HepG2 (cell line): ENCODE data around the gene ATR. TPM values are rescaled to one million over a fixed set of nuclear protein-coding genes. Genes with fewer than 3 reads are reported as not detected.
A peak's percentile ranks its signal among the peaks of the same experiment; 100 is the strongest.
"Not testable (repeated sequence)": the region's sequence is repeated elsewhere in the genome, so short reads cannot be mapped to it uniquely, and the experiment has no call there.

Source experiments
- ATAC-seq: fragments of 200-7000 bp; cut with Tn5 transposase; 3 replicates; pipeline ENCODE4 v1.9.1; 2020; ENCODE audit warnings: mild to moderate bottlenecking, moderate library complexity
- BruUV-seq: library from RNA; stranded (reverse); fragments of 400-500 nt; replicated peaks from 2 replicates; lab custom pipeline; 2021; lab: Mats Ljungman, UMichigan
- CTCF ChIA-PET: fragments of 300-600 bp; formaldehyde crosslinking; extraction: SDS; loops from one replicate; lab custom pipeline; 2021; ENCODE audit warnings: low total read pairs, inconsistent platforms, low intra/inter-chr PET ratio; lab: Yijun Ruan, JAX
- POLR2A ChIA-PET: fragments of 350-600 bp; sonication (Branson Sonifier 250); formaldehyde crosslinking; loops from one replicate; lab custom pipeline; 2020; ENCODE audit warnings: antibody characterized with exemption, inconsistent platforms; lab: Yijun Ruan, JAX
- DNase-seq: peaks from one replicate; pipeline ENCODE4 v3.0.0-alpha.2; 2015; ENCODE audit warnings: low spot score
- FAIRE-seq: peaks from 3 replicates; lab custom pipeline; 2011; peaks lifted over from hg19 to GRCh38; lab: Jason Lieb, UNC
- H2AFZ ChIP-seq: one replicate; pipeline ENCODE4 v1.6.1; 2011; ENCODE audit warnings: low read length, inconsistent platforms
- H3K27ac ChIP-seq: fragments of 300-600 bp; 3 replicates; pipeline ENCODE4 v1.8.0; 2011; ENCODE audit warnings: mixed run types, mild to moderate bottlenecking, mixed read lengths, low read length, inconsistent platforms; ENCODE audit not compliant: insufficient read depth; ENCODE audit errors: extremely low read length
- H3K27me3 ChIP-seq, 2 experiments: fragments of 200-600 bp in 1 of 2; 2 replicates in 1 of 2; 3 replicates in 1 of 2; pipeline versions ENCODE4 v1.6.0 to v1.8.0; 2011; ENCODE audit warnings: low read length in 2 of 2, mild to moderate bottlenecking in 2 of 2, moderate library complexity in 2 of 2, inconsistent platforms in 1 of 2; ENCODE audit not compliant: insufficient read depth in 2 of 2, control insufficient read depth in 1 of 2
- H3K36me3 ChIP-seq, 2 experiments: fragments of 200-600 bp in 1 of 2; replicated peaks in 1 of 2; 2 replicates in 1 of 2; 3 replicates in 1 of 2; pipeline versions ENCODE4 v1.5.1 to v1.8.0; 2011; ENCODE audit warnings: low read length in 2 of 2, inconsistent platforms in 1 of 2; ENCODE audit not compliant: insufficient read depth in 2 of 2, control insufficient read depth in 1 of 2
- H3K4me1 ChIP-seq: 2 replicates; pipeline ENCODE4 v1.5.1; 2012; ENCODE audit warnings: low read length, inconsistent platforms; ENCODE audit not compliant: insufficient read depth
- H3K4me2 ChIP-seq: 2 replicates; pipeline ENCODE4 v1.6.0; 2011; ENCODE audit warnings: low read depth, low read length, inconsistent platforms
- H3K4me3 ChIP-seq, 3 experiments: fragments of 200-600 bp in 1 of 3; sonication (generic), shearing (Covaris generic) in 1 of 3; replicated peaks in 1 of 3; 2 replicates each; pipeline ENCODE4 v1.5.1; 2011 to 2016; ENCODE audit warnings: low read length in 3 of 3, inconsistent platforms in 2 of 3, low read depth in 2 of 3, mild to moderate bottlenecking in 2 of 3, control low read depth in 1 of 3, mixed read lengths in 1 of 3; ENCODE audit not compliant: insufficient read depth in 1 of 3
- H3K79me2 ChIP-seq: one replicate; pipeline ENCODE4 v1.6.1; 2011; ENCODE audit warnings: low read length, inconsistent platforms; ENCODE audit not compliant: insufficient read depth
- H3K9ac ChIP-seq: 2 replicates; pipeline ENCODE4 v1.6.0; 2011; ENCODE audit warnings: mild to moderate bottlenecking, low read depth, low read length, inconsistent platforms; ENCODE audit not compliant: insufficient read depth
- H3K9me3 ChIP-seq: 2 replicates; pipeline ENCODE4 v1.5.1; 2012; ENCODE audit warnings: mild to moderate bottlenecking, low read length
- H4K20me1 ChIP-seq: 2 replicates; pipeline ENCODE4 v1.6.0; 2011; ENCODE audit warnings: inconsistent platforms, mild to moderate bottlenecking, low read length, moderate library complexity; ENCODE audit not compliant: insufficient read depth
- ATF7 ChIP-seq, 2 experiments: fragments of 450-650 bp in 1 of 2; sonication (generic) in 1 of 2; formaldehyde crosslinking in 1 of 2; IDR thresholded peaks; 2 replicates each; pipeline versions ENCODE4 v1.4.0 to v1.6.1; 2016 to 2020; ENCODE audit warnings: antibody characterized with exemption in 1 of 2, mild to moderate bottlenecking in 1 of 2, missing genetic modification reagents in 1 of 2
- CEBPB ChIP-seq: IDR thresholded peaks from 2 replicates; pipeline ENCODE4 v1.6.1; 2011; ENCODE audit warnings: low read depth, low read length, improper control_type of control experiment, borderline replicate concordance
- CEBPG ChIP-seq: IDR thresholded peaks from 2 replicates; pipeline ENCODE4 v1.6.1; 2016
- FOSL2 ChIP-seq: sonication (generic); formaldehyde crosslinking; IDR thresholded peaks from 2 replicates; pipeline ENCODE4 v1.4.0; 2020; ENCODE audit warnings: missing genetic modification reagents
- FOXK1 ChIP-seq: sonication (generic); formaldehyde crosslinking; IDR thresholded peaks from 2 replicates; pipeline ENCODE4 v1.4.0; 2020; ENCODE audit warnings: low read depth, missing genetic modification reagents, borderline replicate concordance
- KAT7 ChIP-seq: IDR thresholded peaks from 2 replicates; pipeline ENCODE4 v1.6.1; 2018; ENCODE audit warnings: borderline replicate concordance, missing compliant biosample characterization
- NR2F1 ChIP-seq, 2 experiments: fragments of 450-650 bp in 1 of 2; formaldehyde crosslinking in 1 of 2; IDR thresholded peaks; 2 replicates each; pipeline versions ENCODE4 v1.5.0 to v1.6.1; 2016 to 2020; ENCODE audit warnings: mild to moderate bottlenecking in 1 of 2, missing compliant biosample characterization in 1 of 2, missing genetic modification reagents in 1 of 2, moderate library complexity in 1 of 2
- NR2F6 ChIP-seq, 2 experiments: IDR thresholded peaks; 2 replicates each; pipeline ENCODE4 v1.6.1; 2016; ENCODE audit warnings: antibody characterized with exemption in 1 of 2, mild to moderate bottlenecking in 1 of 2
- RARA ChIP-seq: IDR thresholded peaks from 2 replicates; pipeline ENCODE4 v1.6.1; 2016; ENCODE audit warnings: missing genetic modification reagents, missing compliant biosample characterization
- TEAD3 ChIP-seq: optimal IDR thresholded peaks from 2 replicates; pipeline ENCODE3; 2016; ENCODE audit warnings: borderline replicate concordance
- ZNF331 ChIP-seq: sonication (generic); formaldehyde crosslinking; IDR thresholded peaks from 2 replicates; pipeline ENCODE4 v1.4.0; 2020; ENCODE audit warnings: missing genetic modification reagents
- WGBS: methylation state at CpG from one replicate; pipeline ENCODE4 v1.1.6; 2017; ENCODE audit warnings: low lambda C conversion rate; 5-methylcytosine and 5-hydroxymethylcytosine counted together
- in situ Hi-C: cut with HindIII; loops from 2 replicates; pipeline ENCODE4 v1.10.0; 2017; ENCODE audit warnings: low pct_unique_long_range_greater_than_20kb; ENCODE audit not compliant: extremely low pct_ligation_motif_present
- intact Hi-C: fragments of 100-400 bp; cut with micrococcal nuclease; formaldehyde crosslinking; loops from one replicate; pipeline ENCODE4 v1.10.0; 2022; ENCODE audit not compliant: unreplicated experiment
- polyA plus RNA-seq, 8 experiments: library from polyadenylated mRNA; depleted of rRNA in 3 of 8; stranded (reverse) in 7 of 8; unstranded in 1 of 8; fragments of >200 nt; fragmentation: Illumina TruSeq in 4 of 8; extraction: Trizol in 4 of 8; gene quantifications; 2 replicates each; pipeline versions ENCODE4 v1.2.1 to v1.2.3, GENCODE V29; 2011 to 2016; ENCODE audit warnings: low read depth in 4 of 8, missing spikeins in 1 of 8, mixed read lengths in 1 of 8; ENCODE audit not compliant: insufficient read depth in 1 of 8
- total RNA-seq, 5 experiments: library from RNA; depleted of rRNA; stranded (reverse); fragments of >200 nt; fragmentation: Illumina TruSeq; extraction: Trizol; gene quantifications; 2 replicates each; pipeline ENCODE4 v1.2.3, GENCODE V29; 2016; ENCODE audit warnings: low read depth in 1 of 5
- TF ChIP-seq, protein P1 (sequence below): sonication (generic); formaldehyde crosslinking; IDR thresholded peaks from 2 replicates; pipeline ENCODE4 v1.5.0; 2020; ENCODE audit warnings: mild to moderate bottlenecking, missing genetic modification reagents, borderline replicate concordance
- TF ChIP-seq, protein P2 (sequence below): sonication (generic); formaldehyde crosslinking; IDR thresholded peaks from 2 replicates; pipeline ENCODE4 v1.4.0; 2020; ENCODE audit warnings: missing genetic modification reagents, borderline replicate concordance
- TF ChIP-seq, protein P3 (sequence below): sonication (generic); formaldehyde crosslinking; IDR thresholded peaks from 2 replicates; pipeline ENCODE4 v1.4.0; 2020; ENCODE audit warnings: missing genetic modification reagents
- TF ChIP-seq, protein P4 (sequence below): sonication (generic); formaldehyde crosslinking; IDR thresholded peaks from 2 replicates; pipeline ENCODE4 v1.5.1; 2020; ENCODE audit warnings: mild to moderate bottlenecking, moderate library complexity, missing genetic modification reagents

ATR gene
- total and polyA plus RNA-seq, 2 of the 13 experiments (the other 11 are each of a cell fraction or from before 2014, with no cell fraction given): 6.6 to 17.0 TPM

DNA sequence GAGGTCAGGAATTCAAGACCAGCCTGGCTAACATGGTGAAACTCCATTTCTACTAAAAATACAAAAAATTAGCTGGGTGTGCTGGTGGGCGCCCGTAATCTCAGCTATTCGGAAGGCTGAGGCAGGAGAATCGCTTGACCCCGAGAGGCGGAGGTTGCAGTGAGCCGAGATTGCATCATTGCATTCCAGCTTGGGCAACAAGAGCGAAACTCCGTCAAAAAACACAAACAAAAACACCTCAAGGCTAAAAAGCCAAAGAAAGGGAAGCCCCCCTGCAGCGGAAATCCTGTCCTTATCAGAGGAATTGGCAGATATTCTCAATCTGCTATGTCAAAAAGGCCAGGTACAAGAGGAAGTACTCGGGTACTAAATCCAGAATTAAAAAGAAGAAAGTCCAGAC lies 2.5 kb upstream of the ATR start:
- 1% methylated on average over 11 of the region's 11 CpGs for WGBS
- peaks cover 30% of the 10 kb centered on the region for H3K4me1 ChIP-seq
- CTCF ChIA-PET; H3K27me3 ChIP-seq; DNase-seq; POLR2A ChIA-PET; ATAC-seq; H3K9me3 ChIP-seq; H3K27ac ChIP-seq; H3K36me3 ChIP-seq; BruUV-seq; FAIRE-seq; H4K20me1 ChIP-seq; TF ChIP-seq ATF7 (CRISPR knock-in tag; IDR thresholded peaks at IDR 0.05): not testable (repeated sequence)
- peak overlapping the region; percentile 85 for H2AFZ ChIP-seq
- H3K4me3 ChIP-seq: peak overlapping the region; percentile 44 to 59 (median 53)
- H3K79me2 ChIP-seq: peaks cover 22% of the 10 kb centered on the region
- H3K9ac ChIP-seq: peak overlapping the region; percentile 37
- intact Hi-C loops (loop anchor here (10.0 kb wide), 1 partner anchor 244 kb away; no protein-coding TSS in a partner anchor), in situ Hi-C loops (loop anchor here (5.0 kb wide), 1 partner anchor 411 kb away; no protein-coding TSS in a partner anchor)
- peak overlapping the region; percentile 77 for H3K4me2 ChIP-seq
- TF ChIP-seq, protein P1, sequence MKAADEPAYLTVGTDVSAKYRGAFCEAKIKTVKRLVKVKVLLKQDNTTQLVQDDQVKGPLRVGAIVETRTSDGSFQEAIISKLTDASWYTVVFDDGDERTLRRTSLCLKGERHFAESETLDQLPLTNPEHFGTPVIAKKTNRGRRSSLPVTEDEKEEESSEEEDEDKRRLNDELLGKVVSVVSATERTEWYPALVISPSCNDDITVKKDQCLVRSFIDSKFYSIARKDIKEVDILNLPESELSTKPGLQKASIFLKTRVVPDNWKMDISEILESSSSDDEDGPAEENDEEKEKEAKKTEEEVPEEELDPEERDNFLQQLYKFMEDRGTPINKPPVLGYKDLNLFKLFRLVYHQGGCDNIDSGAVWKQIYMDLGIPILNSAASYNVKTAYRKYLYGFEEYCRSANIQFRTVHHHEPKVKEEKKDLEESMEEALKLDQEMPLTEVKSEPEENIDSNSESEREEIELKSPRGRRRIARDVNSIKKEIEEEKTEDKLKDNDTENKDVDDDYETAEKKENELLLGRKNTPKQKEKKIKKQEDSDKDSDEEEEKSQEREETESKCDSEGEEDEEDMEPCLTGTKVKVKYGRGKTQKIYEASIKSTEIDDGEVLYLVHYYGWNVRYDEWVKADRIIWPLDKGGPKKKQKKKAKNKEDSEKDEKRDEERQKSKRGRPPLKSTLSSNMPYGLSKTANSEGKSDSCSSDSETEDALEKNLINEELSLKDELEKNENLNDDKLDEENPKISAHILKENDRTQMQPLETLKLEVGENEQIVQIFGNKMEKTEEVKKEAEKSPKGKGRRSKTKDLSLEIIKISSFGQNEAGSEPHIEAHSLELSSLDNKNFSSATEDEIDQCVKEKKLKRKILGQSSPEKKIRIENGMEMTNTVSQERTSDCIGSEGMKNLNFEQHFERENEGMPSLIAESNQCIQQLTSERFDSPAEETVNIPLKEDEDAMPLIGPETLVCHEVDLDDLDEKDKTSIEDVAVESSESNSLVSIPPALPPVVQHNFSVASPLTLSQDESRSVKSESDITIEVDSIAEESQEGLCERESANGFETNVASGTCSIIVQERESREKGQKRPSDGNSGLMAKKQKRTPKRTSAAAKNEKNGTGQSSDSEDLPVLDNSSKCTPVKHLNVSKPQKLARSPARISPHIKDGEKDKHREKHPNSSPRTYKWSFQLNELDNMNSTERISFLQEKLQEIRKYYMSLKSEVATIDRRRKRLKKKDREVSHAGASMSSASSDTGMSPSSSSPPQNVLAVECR (CRISPR knock-in tag): 0 out of 2 replicates have a peak, but pooled peaks have one; percentile 28
- TF ChIP-seq, protein P2, sequence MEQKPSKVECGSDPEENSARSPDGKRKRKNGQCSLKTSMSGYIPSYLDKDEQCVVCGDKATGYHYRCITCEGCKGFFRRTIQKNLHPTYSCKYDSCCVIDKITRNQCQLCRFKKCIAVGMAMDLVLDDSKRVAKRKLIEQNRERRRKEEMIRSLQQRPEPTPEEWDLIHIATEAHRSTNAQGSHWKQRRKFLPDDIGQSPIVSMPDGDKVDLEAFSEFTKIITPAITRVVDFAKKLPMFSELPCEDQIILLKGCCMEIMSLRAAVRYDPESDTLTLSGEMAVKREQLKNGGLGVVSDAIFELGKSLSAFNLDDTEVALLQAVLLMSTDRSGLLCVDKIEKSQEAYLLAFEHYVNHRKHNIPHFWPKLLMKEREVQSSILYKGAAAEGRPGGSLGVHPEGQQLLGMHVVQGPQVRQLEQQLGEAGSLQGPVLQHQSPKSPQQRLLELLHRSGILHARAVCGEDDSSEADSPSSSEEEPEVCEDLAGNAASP (CRISPR knock-in tag): peak; percentile 16; the same call in 1 of the 2 replicates
- TF ChIP-seq CEBPG (CRISPR knock-in tag): peak; percentile 90
- TF ChIP-seq ZNF331: peak; percentile 11; the same call in 1 of the 2 replicates
- TF ChIP-seq, protein P3, sequence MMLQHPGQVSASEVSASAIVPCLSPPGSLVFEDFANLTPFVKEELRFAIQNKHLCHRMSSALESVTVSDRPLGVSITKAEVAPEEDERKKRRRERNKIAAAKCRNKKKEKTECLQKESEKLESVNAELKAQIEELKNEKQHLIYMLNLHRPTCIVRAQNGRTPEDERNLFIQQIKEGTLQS (CRISPR knock-in tag): peak; percentile 73
- TF ChIP-seq NR2F6 (IDR thresholded peaks at IDR 0.05): peak; percentile 34
- TF ChIP-seq NR2F6 (CRISPR knock-in tag; IDR thresholded peaks at IDR 0.05): 0 out of 2 replicates have a peak, but pooled peaks have one; percentile 39
- TF ChIP-seq, protein P4, sequence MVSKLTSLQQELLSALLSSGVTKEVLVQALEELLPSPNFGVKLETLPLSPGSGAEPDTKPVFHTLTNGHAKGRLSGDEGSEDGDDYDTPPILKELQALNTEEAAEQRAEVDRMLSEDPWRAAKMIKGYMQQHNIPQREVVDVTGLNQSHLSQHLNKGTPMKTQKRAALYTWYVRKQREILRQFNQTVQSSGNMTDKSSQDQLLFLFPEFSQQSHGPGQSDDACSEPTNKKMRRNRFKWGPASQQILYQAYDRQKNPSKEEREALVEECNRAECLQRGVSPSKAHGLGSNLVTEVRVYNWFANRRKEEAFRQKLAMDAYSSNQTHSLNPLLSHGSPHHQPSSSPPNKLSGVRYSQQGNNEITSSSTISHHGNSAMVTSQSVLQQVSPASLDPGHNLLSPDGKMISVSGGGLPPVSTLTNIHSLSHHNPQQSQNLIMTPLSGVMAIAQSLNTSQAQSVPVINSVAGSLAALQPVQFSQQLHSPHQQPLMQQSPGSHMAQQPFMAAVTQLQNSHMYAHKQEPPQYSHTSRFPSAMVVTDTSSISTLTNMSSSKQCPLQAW (CRISPR knock-in tag): peak; percentile 11; the same call in 1 of the 2 replicates
- peak in 1 of 2 experiments; percentile 49; a peak in 2 of 4 replicates for TF ChIP-seq NR2F1 (CRISPR knock-in tag; IDR thresholded peaks at IDR 0.05)
- 0 out of 2 replicates have a peak, but pooled peaks have one; percentile 15 for TF ChIP-seq RARA (CRISPR knock-in tag)
- TF ChIP-seq TEAD3: peak; percentile 82
- TF ChIP-seq ATF7 (IDR thresholded peaks at IDR 0.05): peak; percentile 72
- TF ChIP-seq CEBPB: peak; percentile 82
- TF ChIP-seq FOSL2 (CRISPR knock-in tag): 0 out of 2 replicates have a peak, but pooled peaks have one; percentile 12
- TF ChIP-seq KAT7 (CRISPR knock-in tag): peak; percentile 43; the same call in 1 of the 2 replicates
- 0 out of 2 replicates have a peak, but pooled peaks have one; percentile 31 for TF ChIP-seq FOXK1 (CRISPR knock-in tag)
